Liver (tissue), 9 donors: Measurements from ENCODE around the gene KIF26B. TPM values are rescaled to one million over a fixed set of nuclear protein-coding genes. Genes with fewer than 3 reads are reported as not detected.

Source experiments
- DNase-seq: peaks from one replicate; pipeline ENCODE4 v3.0.0-alpha.2; 2017; ENCODE audit warnings: low spot score
- H3K27ac ChIP-seq, 2 donors: one replicate each; pipeline ENCODE4 v1.7.0; 2013; ENCODE audit warnings: inconsistent platforms in 2 of 2, low read length in 2 of 2, control low read depth in 1 of 2, low read depth in 1 of 2, mild to moderate bottlenecking in 1 of 2
- H3K27me3 ChIP-seq, 4 donors: one replicate each; pipeline versions ENCODE4 v1.6.1 to v1.7.0; 2013; ENCODE audit warnings: low read length in 3 of 4, inconsistent platforms in 1 of 4, mild to moderate bottlenecking in 1 of 4, moderate library complexity in 1 of 4; ENCODE audit not compliant: control insufficient read depth in 4 of 4, insufficient read depth in 4 of 4
- H3K36me3 ChIP-seq, 4 donors: one replicate each; pipeline versions ENCODE4 v1.6.1 to v1.7.0; 2013; ENCODE audit warnings: low read length in 3 of 4, mild to moderate bottlenecking in 3 of 4, low read depth in 1 of 4, moderate library complexity in 1 of 4; ENCODE audit not compliant: control insufficient read depth in 4 of 4, insufficient read depth in 3 of 4
- H3K4me1 ChIP-seq, 4 donors: one replicate each; pipeline versions ENCODE4 v1.6.1 to v1.7.0; 2013; ENCODE audit warnings: low read length in 3 of 4, mild to moderate bottlenecking in 3 of 4, moderate library complexity in 1 of 4; ENCODE audit not compliant: control insufficient read depth in 4 of 4, insufficient read depth in 4 of 4
- H3K4me3 ChIP-seq, 3 donors: one replicate each; pipeline versions ENCODE4 v1.6.1 to v1.7.0; 2013; ENCODE audit warnings: low read length in 3 of 3, control low read depth in 1 of 3, low read depth in 1 of 3, mild to moderate bottlenecking in 1 of 3
- H3K9ac ChIP-seq, 2 donors: one replicate each; pipeline ENCODE4 v1.7.0; 2013; ENCODE audit warnings: low read length in 2 of 2, mild to moderate bottlenecking in 2 of 2, moderate library complexity in 2 of 2, control low read depth in 1 of 2, low read depth in 1 of 2
- H3K9me3 ChIP-seq, 4 donors: one replicate each; pipeline versions ENCODE4 v1.6.1 to v1.7.0; 2013; ENCODE audit warnings: low read length in 3 of 4; ENCODE audit not compliant: control insufficient read depth in 4 of 4
- ATF3 ChIP-seq: IDR thresholded peaks from 2 replicates; pipeline ENCODE4 v1.6.1; 2016; ENCODE audit warnings: antibody characterized with exemption
- CTCF ChIP-seq: fragments of 150-350 bp; IDR thresholded peaks from 2 replicates; pipeline ENCODE4 v1.5.1; 2017; ENCODE audit warnings: improper control_type of control experiment, low read depth, low read length; ENCODE audit not compliant: missing input control
- EGR1 ChIP-seq, 2 donors: IDR thresholded peaks; 2 replicates each; pipeline ENCODE4 v1.6.1; 2016 to 2018; ENCODE audit warnings: antibody characterized with exemption in 2 of 2, low read depth in 2 of 2
- FOXA1 ChIP-seq: IDR thresholded peaks from 2 replicates; pipeline ENCODE4 v1.6.1; 2016; ENCODE audit warnings: antibody characterized with exemption
- FOXA2 ChIP-seq: IDR thresholded peaks from 2 replicates; pipeline ENCODE4 v1.6.1; 2016; ENCODE audit warnings: antibody characterized with exemption
- GABPA ChIP-seq, 2 donors: IDR thresholded peaks in 1 of 2; conservative IDR thresholded peaks in 1 of 2; 2 replicates each; pipeline ENCODE4 v1.6.1; 2016; ENCODE audit warnings: antibody characterized with exemption in 2 of 2, mild to moderate bottlenecking in 1 of 2, moderate library complexity in 1 of 2
- HNF4A ChIP-seq, 2 donors: conservative IDR thresholded peaks; 2 replicates each; pipeline ENCODE4 v1.6.1; 2016; ENCODE audit warnings: antibody characterized with exemption in 2 of 2, mild to moderate bottlenecking in 2 of 2
- HNF4G ChIP-seq: IDR thresholded peaks from 2 replicates; pipeline ENCODE4 v1.6.1; 2016; ENCODE audit warnings: antibody characterized with exemption
- JUND ChIP-seq, 2 donors: IDR thresholded peaks; 2 replicates each; pipeline ENCODE4 v1.6.1; 2016; ENCODE audit warnings: antibody characterized with exemption in 2 of 2
- MAX ChIP-seq: IDR thresholded peaks from 2 replicates; pipeline ENCODE4 v1.6.1; 2016; ENCODE audit warnings: antibody characterized with exemption
- NR2F2 ChIP-seq: IDR thresholded peaks from 2 replicates; pipeline ENCODE4 v1.6.1; 2016; ENCODE audit warnings: antibody characterized with exemption
- RAD21 ChIP-seq, 2 donors: IDR thresholded peaks; 2 replicates each; pipeline ENCODE4 v1.6.1; 2016; ENCODE audit warnings: antibody characterized with exemption in 2 of 2, mild to moderate bottlenecking in 2 of 2
- REST ChIP-seq: IDR thresholded peaks from 2 replicates; pipeline ENCODE4 v1.6.1; 2016; ENCODE audit warnings: antibody characterized with exemption, mild to moderate bottlenecking
- RXRA ChIP-seq, 2 donors: IDR thresholded peaks; 2 replicates each; pipeline ENCODE4 v1.6.1; 2017 to 2018; ENCODE audit warnings: antibody characterized with exemption in 2 of 2, mild to moderate bottlenecking in 1 of 2
- TAF1 ChIP-seq: conservative IDR thresholded peaks from 2 replicates; pipeline ENCODE4 v1.6.1; 2016; ENCODE audit warnings: antibody characterized with exemption, mild to moderate bottlenecking
- YY1 ChIP-seq: IDR thresholded peaks from 2 replicates; pipeline ENCODE4 v1.6.1; 2016; ENCODE audit warnings: antibody characterized with exemption, mild to moderate bottlenecking
- ZBTB33 ChIP-seq: IDR thresholded peaks from 2 replicates; pipeline ENCODE4 v1.6.1; 2016; ENCODE audit warnings: antibody characterized with exemption
- WGBS: extraction: QIAGEN DNeasy Blood & Tissue Kit; methylation state at CpG from one replicate; pipeline ENCODE4 v1.1.7; 2013; 5-methylcytosine and 5-hydroxymethylcytosine counted together
- polyA plus RNA-seq, 2 donors: library from polyadenylated mRNA; stranded (reverse) in 1 of 2; unstranded in 1 of 2; fragments of 200-250 nt in 1 of 2; fragments of >200 nt in 1 of 2; fragmentation: Nextera tagmentation in 1 of 2; extraction: Ambion mirVana in 1 of 2; gene quantifications; one replicate each; pipeline versions ENCODE4 v1.2.1 to v1.2.3, GENCODE V29; 2013 to 2015
- total RNA-seq, 2 donors: library from RNA; depleted of rRNA; stranded (reverse); fragments of >200 nt; gene quantifications; one replicate each; pipeline ENCODE4 v1.2.3, GENCODE V29; 2014
- donor health status: healthy.
- donor health status: healthy.
- donor health status: healthy.
- donor health status: healthy.
- donor health status: healthy.

KIF26B gene
- total and polyA plus RNA-seq, 4 donors, result 0.10 to 1.7 (median 0.34) TPM

- Histone ChIP-seq H3K4me3 (no peak overlapping the region), H3K27ac (no peak overlapping the region), H3K9me3 (no peaks in the 10 kb centered on the region), H3K36me3 (no peaks in the 10 kb centered on the region), H3K4me1 (no peaks in the 10 kb centered on the region), H3K9ac (no peak overlapping the region), H3K27me3 (no peaks in the 10 kb centered on the region)
- DNase-seq, result no peak
- WGBS, result 92% methylated on average over 13 of the region's 13 CpGs
- TF ChIP-seq FOXA2, result no peak
- TF ChIP-seq NR2F2, result no peak
Observed at GRCh38 chr1:245702346-245702745, 547.6 kb downstream of the KIF26B start.

- TF ChIP-seq JUND (IDR thresholded peaks at IDR 0.05) (no peak), NR2F2 (no peak), EGR1 (IDR thresholded peaks at IDR 0.05; ENCODE audit: low read depth in 2 of 2) (no peak), RXRA (IDR thresholded peaks at IDR 0.05) (no peak), HNF4A (conservative IDR thresholded peaks at IDR 0.05) (no peak), HNF4G (no peak), GABPA (IDR thresholded peaks at IDR 0.05 in 1 of 2, conservative IDR thresholded peaks at IDR 0.05 in 1 of 2) (no peak), MAX (no peak), REST (no peak), ATF3 (no peak), FOXA2 (no peak)
- no peaks in the 10 kb centered on the region for H3K9me3 ChIP-seq
- H3K27ac ChIP-seq, result no peak overlapping the region
- no peaks in the 10 kb centered on the region for H3K36me3 ChIP-seq
- H3K27me3 ChIP-seq, result no peaks in the 10 kb centered on the region
- H3K9ac ChIP-seq, result no peak overlapping the region
- 89% methylated on average over 6 of the region's 6 CpGs for WGBS
- no peaks in the 10 kb centered on the region for H3K4me1 ChIP-seq
- DNase-seq, result no peak
- no peak overlapping the region for H3K4me3 ChIP-seq
Observed at GRCh38 chr1:245704341-245704740, 549.6 kb downstream of the KIF26B start.

GRCh38 chr1:245704765-245705164, 550.0 kb downstream of the KIF26B start:
- WGBS, result 87% methylated on average over 7 of the region's 7 CpGs
- H3K36me3 ChIP-seq, result no peaks in the 10 kb centered on the region
- H3K9ac ChIP-seq, result no peak overlapping the region
- no peaks in the 10 kb centered on the region for H3K27me3 ChIP-seq
- no peaks in the 10 kb centered on the region for H3K9me3 ChIP-seq
- DNase-seq, result no peak
- no peak overlapping the region for H3K4me3 ChIP-seq
- H3K4me1 ChIP-seq, result no peaks in the 10 kb centered on the region
- no peak overlapping the region for H3K27ac ChIP-seq
- TF ChIP-seq FOXA2 (no peak), YY1 (no peak), FOXA1 (no peak), TAF1 (no peak), MAX (no peak), CTCF (no peak), EGR1 (IDR thresholded peaks at IDR 0.05; ENCODE audit: low read depth in 2 of 2) (no peak), HNF4G (no peak), RAD21 (IDR thresholded peaks at IDR 0.05) (no peak), HNF4A (conservative IDR thresholded peaks at IDR 0.05) (no peak), ZBTB33 (no peak), GABPA (IDR thresholded peaks at IDR 0.05 in 1 of 2, conservative IDR thresholded peaks at IDR 0.05 in 1 of 2) (no peak), ATF3 (no peak)
